Activated CD4-positive, CD25-positive, alpha-beta regulatory T cell (primary cell): ENCODE data around the gene CPLX1.

Experiments
- DNase-seq, 4 experiments: peaks; one replicate each; lab custom pipeline; 2025; lab: John Stamatoyannopoulos, UW

Gene CPLX1

GRCh38 chr4:825971-826330 lies at the start of gene CPLX1:
CPLX1 (minus strand) TSS chr4:826129; CDS start chr4:824522, 1,607 bp downstream.
- DNase-seq = no peak

DNA sequence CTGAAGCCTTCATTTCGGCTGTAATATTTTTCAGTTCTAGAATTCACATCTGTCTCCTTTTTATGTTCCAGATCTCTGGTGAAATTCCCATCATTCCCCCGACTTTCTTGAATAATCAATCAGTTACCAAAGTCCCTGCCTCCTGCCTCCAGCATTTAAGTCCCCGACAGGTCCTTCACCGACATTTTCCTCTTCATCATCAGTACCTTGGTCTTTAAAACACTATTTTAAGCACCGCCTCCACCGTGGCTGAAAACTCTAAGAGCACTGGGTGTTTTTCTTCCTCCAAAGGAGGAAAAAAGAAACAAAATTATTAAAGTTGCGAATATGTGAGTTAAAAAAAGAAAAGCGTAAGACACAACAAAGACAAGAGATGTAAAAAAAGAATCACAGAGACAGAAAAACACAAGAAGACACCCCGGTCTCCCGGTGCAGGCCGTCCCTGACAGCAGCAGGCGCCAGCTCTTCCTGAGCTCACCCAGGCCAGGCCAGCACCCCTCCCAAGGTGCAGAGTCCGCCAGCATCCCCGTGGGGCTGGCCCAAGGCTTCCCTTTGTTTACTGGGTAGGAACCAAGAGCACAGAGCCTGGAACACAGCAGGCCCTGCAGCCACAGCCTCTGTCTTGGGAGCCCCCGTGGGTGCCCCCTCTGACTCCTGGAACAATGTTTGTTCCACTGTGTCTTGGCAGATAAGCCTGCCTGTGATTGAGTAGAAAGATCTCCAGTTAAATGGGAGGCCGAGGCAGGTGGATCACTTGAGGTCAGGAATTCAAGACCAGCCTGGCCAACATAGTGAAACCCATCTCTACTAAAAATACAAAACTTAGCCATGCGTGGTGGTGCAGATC lies 49.3 kb upstream of the CPLX1 start:
- DNase-seq = no peak

GRCh38 chr4:874056-874455 lies 48.1 kb upstream of the CPLX1 start:
- DNase-seq = no peak

GRCh38 chr4:872241-872981 lies 46.5 kb upstream of the CPLX1 start:
- no peak for DNase-seq

DNA sequence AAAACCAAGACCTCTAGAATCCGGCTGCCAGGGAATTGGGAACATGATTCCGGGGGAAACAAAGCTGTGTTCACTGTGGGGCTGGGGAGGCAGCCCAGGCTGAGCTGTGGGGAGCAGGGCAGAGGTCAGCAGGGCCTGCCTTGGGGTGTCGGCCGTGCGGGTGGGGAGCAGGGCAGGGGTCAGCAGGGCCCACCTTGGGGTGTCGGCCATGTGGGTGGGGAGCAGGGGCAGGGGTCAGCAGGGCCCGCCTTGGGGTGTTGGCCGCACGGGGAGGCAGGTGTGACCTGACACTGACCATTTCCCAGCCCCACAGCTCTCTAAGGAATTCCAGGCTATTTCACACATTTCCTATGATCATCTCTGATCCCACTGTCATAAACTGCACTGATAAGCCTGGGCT lies 45.6 kb upstream of the CPLX1 start:
- DNase-seq = no peak

- no peak for DNase-seq
These were observed 45.0 kb upstream of the CPLX1 start for GRCh38 chr4:870951-871350.

- DNase-seq = no peak
These were observed 43.8 kb upstream of the CPLX1 start for GRCh38 chr4:869776-870175.

- DNase-seq = no peak
These were observed 42.5 kb upstream of the CPLX1 start for GRCh38 chr4:868421-868820.

GRCh38 chr4:867526-868250 lies 41.8 kb upstream of the CPLX1 start:
- no peak for DNase-seq

DNA sequence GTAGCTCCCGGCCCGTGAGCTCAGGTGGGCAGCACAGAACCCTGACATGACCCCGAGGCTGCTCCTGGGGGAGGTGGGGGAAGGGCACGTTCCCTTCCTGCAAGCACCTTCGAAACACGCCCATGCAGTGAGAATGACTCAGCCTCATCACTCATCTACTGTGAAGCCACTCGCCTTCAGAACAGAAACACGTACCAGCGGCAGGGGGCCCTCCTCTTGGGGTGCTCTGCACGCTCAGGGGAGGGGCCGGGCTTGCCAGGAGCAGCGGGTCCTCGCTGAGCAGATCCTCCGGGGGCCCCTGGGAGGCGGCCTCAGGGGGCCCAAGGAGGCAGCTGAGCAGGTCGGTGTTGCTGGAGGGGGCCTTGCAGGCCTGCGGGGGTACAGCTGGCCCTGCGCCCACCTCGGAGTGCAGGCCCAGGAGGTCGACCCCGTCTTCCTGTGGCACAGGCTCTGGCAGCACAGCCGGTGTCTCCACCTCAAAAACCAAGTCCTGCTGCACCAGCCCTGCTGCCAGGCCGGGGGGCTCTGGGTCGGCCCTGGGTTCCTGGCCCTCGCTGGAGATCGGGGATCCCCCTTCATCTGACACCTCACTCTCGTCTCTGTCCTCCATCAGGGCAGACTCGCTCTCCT lies 40.9 kb upstream of the CPLX1 start:
- no peak for DNase-seq

DNA sequence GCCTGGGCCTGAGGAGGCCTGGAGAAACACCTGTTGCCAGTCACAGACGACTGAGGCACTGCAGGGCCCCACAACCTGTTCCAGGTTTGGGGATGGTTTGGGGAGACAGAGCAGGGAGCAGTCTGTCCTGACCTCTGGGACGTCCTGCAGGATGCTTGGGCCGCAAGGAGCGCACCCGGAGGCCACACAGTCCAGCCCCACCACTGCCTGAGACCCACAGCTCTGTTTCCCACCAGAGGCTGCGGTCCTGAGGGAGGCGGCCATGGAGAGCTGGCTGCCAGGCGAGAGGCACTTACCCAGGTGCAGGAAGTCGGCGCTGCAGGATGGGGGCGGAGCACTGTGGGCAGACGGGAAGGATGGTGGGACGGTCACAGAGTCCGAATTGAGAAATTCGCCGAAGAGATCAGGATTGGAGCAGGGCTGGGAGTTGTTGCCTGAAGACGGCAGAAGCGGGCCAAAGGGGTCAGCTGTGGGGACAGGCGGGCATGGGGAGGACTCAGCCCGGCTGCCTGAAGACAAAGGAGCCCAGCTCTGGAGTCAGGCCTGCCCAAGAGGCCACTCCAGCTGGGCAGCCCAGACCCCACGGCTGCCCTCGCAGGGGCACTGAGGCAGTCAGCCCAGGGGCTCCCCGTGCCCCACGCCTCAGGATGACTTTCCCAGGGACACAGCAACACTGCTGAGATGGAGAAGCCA lies 40.3 kb upstream of the CPLX1 start:
- no peak for DNase-seq

GRCh38 chr4:865572-865971 lies 39.6 kb upstream of the CPLX1 start:
- no peak for DNase-seq

GRCh38 chr4:865121-865465 lies 39.2 kb upstream of the CPLX1 start:
- no peak for DNase-seq

- DNase-seq = no peak
These were observed 38.7 kb upstream of the CPLX1 start for GRCh38 chr4:864456-865120.

DNA sequence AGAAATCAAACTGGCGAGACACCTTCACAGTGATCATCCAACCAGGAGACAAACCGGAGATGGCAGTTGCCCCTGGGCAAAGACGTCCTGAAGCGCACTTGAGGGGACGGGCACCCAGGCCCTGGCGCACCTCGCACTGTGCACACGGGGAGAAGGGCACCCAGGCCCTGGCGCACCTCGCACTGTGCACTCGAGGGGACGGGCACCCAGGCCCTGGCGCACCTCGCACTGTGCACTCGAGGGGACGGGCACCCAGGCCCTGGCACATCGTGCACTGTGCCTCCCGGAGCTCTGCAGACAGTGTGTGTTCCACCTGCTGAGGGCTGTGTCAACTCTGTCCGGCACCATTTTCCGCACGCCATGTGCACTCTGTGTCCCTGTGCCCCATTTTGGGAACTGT lies 34.6 kb upstream of the CPLX1 start:
- DNase-seq = no peak

DNA sequence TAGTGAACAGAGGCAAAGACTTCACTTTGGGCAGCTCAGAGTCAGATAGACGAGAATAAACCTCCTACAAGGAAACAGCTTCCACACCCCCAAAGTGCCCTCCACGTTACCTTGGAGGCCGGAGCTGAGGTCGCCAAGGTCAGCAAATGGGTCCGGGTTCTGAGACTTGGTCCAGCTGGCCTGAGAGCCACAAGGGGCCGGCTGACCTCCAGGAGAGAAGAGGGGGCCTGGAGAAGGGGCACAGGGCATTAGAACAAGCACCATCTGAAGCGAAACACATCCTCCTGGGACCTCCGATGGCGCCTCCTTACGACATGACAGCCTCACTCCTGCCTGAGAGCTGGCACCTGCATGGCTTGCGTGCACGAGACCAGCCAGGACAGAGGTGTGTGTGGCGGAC lies 33.6 kb upstream of the CPLX1 start:
- no peak for DNase-seq

DNA sequence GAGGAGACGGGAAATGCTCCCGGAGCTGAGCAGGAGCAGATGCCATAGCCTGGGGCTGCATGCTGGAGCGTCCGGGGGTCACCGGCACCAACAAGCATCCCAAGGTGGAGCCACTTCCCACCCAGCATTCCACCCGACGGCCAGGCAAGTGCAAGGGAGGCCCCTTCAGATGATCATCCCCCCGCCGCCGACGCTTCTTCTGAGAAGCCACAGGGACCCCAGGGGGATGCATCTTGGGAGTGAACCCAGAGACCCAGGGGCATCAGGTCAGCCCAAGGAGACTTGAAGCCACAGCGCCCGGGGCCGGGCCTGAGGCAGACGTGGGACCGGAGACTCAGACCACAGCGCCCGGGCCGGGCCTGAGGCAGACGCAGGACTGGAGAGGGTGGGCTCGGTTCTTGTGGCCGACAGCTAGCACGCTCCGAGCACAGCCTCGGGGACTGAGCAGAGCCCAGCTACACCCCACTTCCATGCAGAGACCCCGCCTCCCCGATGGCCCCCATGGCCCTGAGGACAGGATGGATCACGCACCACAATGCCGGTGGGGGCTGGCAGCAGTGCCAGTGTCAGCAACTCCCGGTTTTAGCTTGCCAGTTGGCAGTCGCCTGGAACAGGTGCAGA lies 33.0 kb upstream of the CPLX1 start:
- DNase-seq = no peak

- DNase-seq = no peak
These were observed 32.1 kb upstream of the CPLX1 start for GRCh38 chr4:858041-858481.

GRCh38 chr4:857461-857860 lies 31.5 kb upstream of the CPLX1 start:
- no peak for DNase-seq

GRCh38 chr4:856225-856901 lies 30.4 kb upstream of the CPLX1 start:
- no peak for DNase-seq
